Upper lobe of left lung (tissue), 6 donors: Measurements from ENCODE around the gene CEP41. TPM values are rescaled to one million over a fixed set of nuclear protein-coding genes. Genes with fewer than 3 reads are reported as not detected.

Experiments
- ATAC-seq, 2 donors: fragments of 200-7000 bp; cut with Tn5 transposase; one replicate each; pipeline ENCODE4 v1.9.1; 2022; ENCODE audit warnings: mild to moderate bottlenecking in 2 of 2, moderate library complexity in 2 of 2; ENCODE audit not compliant: low FRiP score in 2 of 2
- DNase-seq, 2 donors: peaks; one replicate each; pipeline ENCODE4 v3.0.0-alpha.2; 2019 to 2020
- H3K27ac ChIP-seq, 4 donors: fragments of 200-600 bp; sonication (generic); one replicate each; pipeline ENCODE4 v1.5.1; 2016 to 2019
- H3K27me3 ChIP-seq, 4 donors: fragments of 200-600 bp; sonication (generic); one replicate each; pipeline ENCODE4 v1.5.1; 2017 to 2019
- H3K36me3 ChIP-seq, 4 donors: fragments of 200-600 bp; sonication (generic); one replicate each; pipeline ENCODE4 v1.5.1; 2016 to 2019
- H3K4me1 ChIP-seq, 4 donors: fragments of 200-600 bp; sonication (generic); one replicate each; pipeline ENCODE4 v1.5.1; 2018 to 2019
- H3K4me3 ChIP-seq, 4 donors: fragments of 200-600 bp; sonication (generic); one replicate each; pipeline ENCODE4 v1.5.1; 2017 to 2019; ENCODE audit warnings: mild to moderate bottlenecking in 2 of 4, moderate library complexity in 1 of 4
- H3K9me3 ChIP-seq, 4 donors: fragments of 200-600 bp; sonication (generic); one replicate each; pipeline ENCODE4 v1.5.1; 2018 to 2019
- CTCF ChIP-seq, 6 experiments: fragments of 450-650 bp in 4 of 6; fragments of 200-600 bp in 2 of 6; sonication (generic) in 2 of 6; IDR thresholded peaks; one replicate each; pipeline ENCODE4 v1.5.1; 2016 to 2019; ENCODE audit warnings: antibody characterized with exemption in 6 of 6
- EP300 ChIP-seq, 4 donors: sonication (generic); formaldehyde crosslinking; IDR thresholded peaks; one replicate each; pipeline ENCODE4 v1.5.1; 2017; ENCODE audit warnings: antibody characterized with exemption in 4 of 4, control low read depth in 2 of 4
- POLR2A ChIP-seq, 4 donors: fragments of 450-650 bp; IDR thresholded peaks; one replicate each; pipeline ENCODE4 v1.5.1; 2016 to 2017; ENCODE audit warnings: antibody characterized with exemption in 4 of 4, mild to moderate bottlenecking in 2 of 4
- POLR2AphosphoS5 ChIP-seq, 2 donors: sonication (generic); formaldehyde crosslinking; IDR thresholded peaks; one replicate each; pipeline ENCODE4 v1.5.1; 2017; ENCODE audit warnings: antibody characterized with exemption in 2 of 2
- WGBS, 2 donors: methylation state at CpG; one replicate each; pipeline ENCODE4 v1.1.5; 2017 to 2018; 5-methylcytosine and 5-hydroxymethylcytosine counted together
- total RNA-seq, 6 donors: library from RNA; depleted of rRNA in 4 of 6; stranded (reverse); fragments of >200 nt in 4 of 6; gene quantifications; one replicate each; pipeline versions ENCODE4 v1.1.0 to v1.2.1, GENCODE V29; 2016 to 2021
- donor health status: DM: no; HTN: no; CAD: no; lungs with moderate emphysema.
- donor health status: DM: no; HTN: yes; CAD: no; lungs with severe emphysema.

The CEP41 gene
- total RNA-seq, 6 donors from 2014 or later: 4.3 to 11.5 (median 7.2) TPM

- Histone ChIP-seq H3K9me3 (no peaks in the 10 kb centered on the region), H3K27me3 (no peaks in the 10 kb centered on the region), H3K27ac (no peak overlapping the region), H3K36me3 (no peaks in the 10 kb centered on the region), H3K4me3 (no peak overlapping the region), H3K4me1 (peaks cover 12 to 27% (median 17%) of the 10 kb centered on the region in 4 donors)
- 82 to 98% methylated on average over 1 of the region's 1 CpG for WGBS, 2 donors
- ATAC-seq: no peak
- no peak for DNase-seq
- no peak for TF ChIP-seq CTCF (IDR thresholded peaks at IDR 0.05)
- TF ChIP-seq EP300 (IDR thresholded peaks at IDR 0.05): no peak
- no peak for TF ChIP-seq POLR2AphosphoS5 (IDR thresholded peaks at IDR 0.05)
- TF ChIP-seq POLR2A (IDR thresholded peaks at IDR 0.05): no peak
Observed at GRCh38 chr7:130436253-130436652, 4.6 kb downstream of the CEP41 start.

- WGBS, 2 donors: 40 to 57% methylated on average over 2 of the region's 2 CpGs
Observed at GRCh38 chr7:130435311-130435854, 5.4 kb downstream of the CEP41 start.

GRCh38 chr7:130433301-130433700, 7.5 kb downstream of the CEP41 start:
- 65 to 79% methylated on average over 1 of the region's 1 CpG for WGBS, 2 donors
- Histone ChIP-seq H3K27ac (no peak overlapping the region), H3K9me3 (no peaks in the 10 kb centered on the region), H3K27me3 (no peaks in the 10 kb centered on the region), H3K4me1 (peaks cover 8 to 29% (median 15%) of the 10 kb centered on the region in 4 donors), H3K4me3 (no peak overlapping the region), H3K36me3 (no peaks in the 10 kb centered on the region)
- ATAC-seq: no peak
- DNase-seq: no peak
- TF ChIP-seq POLR2AphosphoS5 (IDR thresholded peaks at IDR 0.05) (no peak), CTCF (IDR thresholded peaks at IDR 0.05) (no peak), EP300 (IDR thresholded peaks at IDR 0.05) (no peak)

More at GRCh38 chr7:130435311-130435854, 5.4 kb downstream of the CEP41 start:
- DNase-seq: no peak
- no peak overlapping the region for H3K4me3 ChIP-seq
- H3K4me1 ChIP-seq: peaks cover 12 to 27% (median 21%) of the 10 kb centered on the region in 4 donors
- no peaks in the 10 kb centered on the region for H3K36me3 ChIP-seq
- no peak for TF ChIP-seq POLR2AphosphoS5 (IDR thresholded peaks at IDR 0.05)
- no peak for TF ChIP-seq POLR2A (IDR thresholded peaks at IDR 0.05)
- no peak for TF ChIP-seq CTCF (IDR thresholded peaks at IDR 0.05)
- no peak for TF ChIP-seq EP300 (IDR thresholded peaks at IDR 0.05)
- H3K27ac ChIP-seq: no peak overlapping the region
- no peaks in the 10 kb centered on the region for H3K9me3 ChIP-seq
- no peak for ATAC-seq
- no peaks in the 10 kb centered on the region for H3K27me3 ChIP-seq

GRCh38 chr7:130432886-130433285, 7.9 kb downstream of the CEP41 start:
- DNase-seq (no peak), ATAC-seq (no peak)
- no peak overlapping the region for H3K4me3 ChIP-seq
- H3K36me3 ChIP-seq: no peaks in the 10 kb centered on the region
- no peaks in the 10 kb centered on the region for H3K9me3 ChIP-seq
- WGBS, 2 donors: 66 to 69% methylated on average over 3 of the region's 3 CpGs
- TF ChIP-seq POLR2AphosphoS5 (IDR thresholded peaks at IDR 0.05) (no peak), POLR2A (IDR thresholded peaks at IDR 0.05) (no peak), EP300 (IDR thresholded peaks at IDR 0.05) (no peak), CTCF (IDR thresholded peaks at IDR 0.05) (no peak)
- H3K27me3 ChIP-seq: no peaks in the 10 kb centered on the region
- no peak overlapping the region for H3K27ac ChIP-seq
- H3K4me1 ChIP-seq: peaks cover 8 to 29% (median 15%) of the 10 kb centered on the region in 4 donors
